Measurements from ENCODE around the gene UQCRQ. TPM values are rescaled to one million over a fixed set of nuclear protein-coding genes. Genes with fewer than 3 reads are reported as not detected.
A peak's percentile ranks its signal among the peaks of the same experiment; 100 is the strongest.

The UQCRQ gene
- total and polyA plus RNA-seq, 9 of the 15 experiments (the other 6 are each of a cell fraction or from before 2014, with no cell fraction given): 235 to 2,421 (median 883) TPM

DNA sequence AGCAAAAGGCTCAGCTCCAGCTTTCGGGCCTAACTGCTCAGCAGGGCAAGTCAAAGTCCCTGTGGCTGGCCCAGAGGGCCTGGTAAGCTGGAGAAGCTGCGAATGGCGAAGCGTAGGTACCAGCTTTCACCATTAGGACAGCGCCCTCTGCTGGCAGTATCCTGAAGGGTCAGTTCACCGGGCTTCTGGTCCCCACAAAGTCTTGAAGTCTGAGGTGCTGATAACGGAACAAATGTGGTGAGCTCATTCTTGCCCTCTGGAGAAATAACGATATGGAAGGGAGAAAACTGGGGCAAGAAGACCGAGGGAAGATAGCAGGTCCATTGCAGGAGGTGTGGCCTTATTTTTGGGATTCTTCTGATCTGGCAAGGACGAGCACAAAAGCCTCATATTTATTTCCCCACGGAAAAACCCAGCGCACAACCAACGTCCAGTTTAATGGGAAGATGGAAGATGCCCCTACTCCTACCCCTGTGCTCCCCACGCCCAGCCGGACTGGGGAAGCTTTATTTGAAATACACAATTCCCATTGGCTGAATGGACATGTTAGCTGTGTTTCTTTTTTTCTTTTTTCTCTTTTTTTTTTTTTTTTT lies 46.2 kb upstream of the UQCRQ start (continued):
- TF ChIP-seq YBX1 (IDR thresholded peaks at IDR 0.05) (no peak), POLR2A (conservative IDR thresholded peaks at IDR 0.05) (no peak), MTF1 (CRISPR knock-in tag; IDR thresholded peaks at IDR 0.05; ENCODE audit: borderline replicate concordance) (no peak), CEBPB (tag; IDR thresholded peaks at IDR 0.05) (no peak), U2AF1 (optimal IDR thresholded peaks at IDR 0.05; ENCODE audit: low read depth, low read length) (no peak), TSC22D4 (tag; IDR thresholded peaks at IDR 0.05) (no peak), FOXM1 (IDR thresholded peaks at IDR 0.05; ENCODE audit: low read depth) (peak; percentile 31; the same call in 1 of the 2 replicates), FOXM1 (CRISPR knock-in tag; IDR thresholded peaks at IDR 0.05; ENCODE audit: low read depth) (no peak), NR2F6 (CRISPR knock-in tag; IDR thresholded peaks at IDR 0.05) (no peak), DNMT1 (IDR thresholded peaks at IDR 0.05) (no peak), ZNF584 (CRISPR knock-in tag; IDR thresholded peaks at IDR 0.05; ENCODE audit: low read depth) (no peak), SMARCE1 (IDR thresholded peaks at IDR 0.05) (peak; percentile 27; the same call in 1 of the 2 replicates), ZSCAN32 (CRISPR knock-in tag; IDR thresholded peaks at IDR 0.05) (no peak), STAG1 (CRISPR knock-in tag; IDR thresholded peaks at IDR 0.05; ENCODE audit: borderline replicate concordance) (peak; percentile 46; the same call in 1 of the 2 replicates), KLF16 (IDR thresholded peaks at IDR 0.05) (no peak), NR4A1 (CRISPR knock-in tag; IDR thresholded peaks at IDR 0.05) (no peak), NR4A1 (tag; IDR thresholded peaks at IDR 0.05) (no peak), ZNF253 (CRISPR knock-in tag; conservative IDR thresholded peaks at IDR 0.05) (no peak), NFATC3 (IDR thresholded peaks at IDR 0.05) (no peak), RBBP5 (IDR thresholded peaks at IDR 0.05; ENCODE audit: borderline replicate concordance, insufficient read depth, low read length, poor library complexity, severe bottlenecking) (no peak)
- TF ChIP-seq, protein P1, sequence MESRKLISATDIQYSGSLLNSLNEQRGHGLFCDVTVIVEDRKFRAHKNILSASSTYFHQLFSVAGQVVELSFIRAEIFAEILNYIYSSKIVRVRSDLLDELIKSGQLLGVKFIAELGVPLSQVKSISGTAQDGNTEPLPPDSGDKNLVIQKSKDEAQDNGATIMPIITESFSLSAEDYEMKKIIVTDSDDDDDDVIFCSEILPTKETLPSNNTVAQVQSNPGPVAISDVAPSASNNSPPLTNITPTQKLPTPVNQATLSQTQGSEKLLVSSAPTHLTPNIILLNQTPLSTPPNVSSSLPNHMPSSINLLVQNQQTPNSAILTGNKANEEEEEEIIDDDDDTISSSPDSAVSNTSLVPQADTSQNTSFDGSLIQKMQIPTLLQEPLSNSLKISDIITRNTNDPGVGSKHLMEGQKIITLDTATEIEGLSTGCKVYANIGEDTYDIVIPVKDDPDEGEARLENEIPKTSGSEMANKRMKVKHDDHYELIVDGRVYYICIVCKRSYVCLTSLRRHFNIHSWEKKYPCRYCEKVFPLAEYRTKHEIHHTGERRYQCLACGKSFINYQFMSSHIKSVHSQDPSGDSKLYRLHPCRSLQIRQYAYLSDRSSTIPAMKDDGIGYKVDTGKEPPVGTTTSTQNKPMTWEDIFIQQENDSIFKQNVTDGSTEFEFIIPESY (CRISPR knock-in tag; IDR thresholded peaks at IDR 0.05): peak; percentile 71; the same call in 1 of the 2 replicates
- TF ChIP-seq, protein P2, sequence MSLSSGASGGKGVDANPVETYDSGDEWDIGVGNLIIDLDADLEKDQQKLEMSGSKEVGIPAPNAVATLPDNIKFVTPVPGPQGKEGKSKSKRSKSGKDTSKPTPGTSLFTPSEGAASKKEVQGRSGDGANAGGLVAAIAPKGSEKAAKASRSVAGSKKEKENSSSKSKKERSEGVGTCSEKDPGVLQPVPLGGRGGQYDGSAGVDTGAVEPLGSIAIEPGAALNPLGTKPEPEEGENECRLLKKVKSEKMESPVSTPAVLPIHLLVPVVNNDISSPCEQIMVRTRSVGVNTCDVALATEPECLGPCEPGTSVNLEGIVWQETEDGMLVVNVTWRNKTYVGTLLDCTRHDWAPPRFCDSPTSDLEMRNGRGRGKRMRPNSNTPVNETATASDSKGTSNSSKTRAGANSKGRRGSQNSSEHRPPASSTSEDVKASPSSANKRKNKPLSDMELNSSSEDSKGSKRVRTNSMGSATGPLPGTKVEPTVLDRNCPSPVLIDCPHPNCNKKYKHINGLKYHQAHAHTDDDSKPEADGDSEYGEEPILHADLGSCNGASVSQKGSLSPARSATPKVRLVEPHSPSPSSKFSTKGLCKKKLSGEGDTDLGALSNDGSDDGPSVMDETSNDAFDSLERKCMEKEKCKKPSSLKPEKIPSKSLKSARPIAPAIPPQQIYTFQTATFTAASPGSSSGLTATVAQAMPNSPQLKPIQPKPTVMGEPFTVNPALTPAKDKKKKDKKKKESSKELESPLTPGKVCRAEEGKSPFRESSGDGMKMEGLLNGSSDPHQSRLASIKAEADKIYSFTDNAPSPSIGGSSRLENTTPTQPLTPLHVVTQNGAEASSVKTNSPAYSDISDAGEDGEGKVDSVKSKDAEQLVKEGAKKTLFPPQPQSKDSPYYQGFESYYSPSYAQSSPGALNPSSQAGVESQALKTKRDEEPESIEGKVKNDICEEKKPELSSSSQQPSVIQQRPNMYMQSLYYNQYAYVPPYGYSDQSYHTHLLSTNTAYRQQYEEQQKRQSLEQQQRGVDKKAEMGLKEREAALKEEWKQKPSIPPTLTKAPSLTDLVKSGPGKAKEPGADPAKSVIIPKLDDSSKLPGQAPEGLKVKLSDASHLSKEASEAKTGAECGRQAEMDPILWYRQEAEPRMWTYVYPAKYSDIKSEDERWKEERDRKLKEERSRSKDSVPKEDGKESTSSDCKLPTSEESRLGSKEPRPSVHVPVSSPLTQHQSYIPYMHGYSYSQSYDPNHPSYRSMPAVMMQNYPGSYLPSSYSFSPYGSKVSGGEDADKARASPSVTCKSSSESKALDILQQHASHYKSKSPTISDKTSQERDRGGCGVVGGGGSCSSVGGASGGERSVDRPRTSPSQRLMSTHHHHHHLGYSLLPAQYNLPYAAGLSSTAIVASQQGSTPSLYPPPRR (CRISPR knock-in tag; IDR thresholded peaks at IDR 0.05; ENCODE audit: borderline replicate concordance): no peak
